NB4 (cell line): ENCODE data around the gene DPP9.
A peak's percentile ranks its signal among the peaks of the same experiment; 100 is the strongest.

Source experiments
- DNase-seq: peaks from one replicate; pipeline ENCODE4 v3.0.0; 2010; ENCODE audit warnings: low read depth
- H3K4me3 ChIP-seq: one replicate; pipeline ENCODE4 v1.5.1; 2011; ENCODE audit warnings: mild to moderate bottlenecking, low read depth, low read length, moderate library complexity
- MYC ChIP-seq: IDR thresholded peaks from 2 replicates; pipeline ENCODE4 v1.6.1; 2011; ENCODE audit warnings: low read depth, low read length
- POLR2A ChIP-seq: IDR thresholded peaks from 2 replicates; pipeline ENCODE4 v1.6.1; 2011; ENCODE audit warnings: mild to moderate bottlenecking; ENCODE audit not compliant: insufficient read length; ENCODE audit errors: extremely low read depth
- TF ChIP-seq, protein P1 (sequence below): IDR thresholded peaks from one replicate; pipeline ENCODE4 v1.5.1; 2012; ENCODE audit warnings: low read depth, low read length
- TF ChIP-seq, protein P2 (sequence below): IDR thresholded peaks from 2 replicates; pipeline ENCODE4 v1.6.1; 2011; ENCODE audit warnings: low read depth, low read length

Gene DPP9

DNA sequence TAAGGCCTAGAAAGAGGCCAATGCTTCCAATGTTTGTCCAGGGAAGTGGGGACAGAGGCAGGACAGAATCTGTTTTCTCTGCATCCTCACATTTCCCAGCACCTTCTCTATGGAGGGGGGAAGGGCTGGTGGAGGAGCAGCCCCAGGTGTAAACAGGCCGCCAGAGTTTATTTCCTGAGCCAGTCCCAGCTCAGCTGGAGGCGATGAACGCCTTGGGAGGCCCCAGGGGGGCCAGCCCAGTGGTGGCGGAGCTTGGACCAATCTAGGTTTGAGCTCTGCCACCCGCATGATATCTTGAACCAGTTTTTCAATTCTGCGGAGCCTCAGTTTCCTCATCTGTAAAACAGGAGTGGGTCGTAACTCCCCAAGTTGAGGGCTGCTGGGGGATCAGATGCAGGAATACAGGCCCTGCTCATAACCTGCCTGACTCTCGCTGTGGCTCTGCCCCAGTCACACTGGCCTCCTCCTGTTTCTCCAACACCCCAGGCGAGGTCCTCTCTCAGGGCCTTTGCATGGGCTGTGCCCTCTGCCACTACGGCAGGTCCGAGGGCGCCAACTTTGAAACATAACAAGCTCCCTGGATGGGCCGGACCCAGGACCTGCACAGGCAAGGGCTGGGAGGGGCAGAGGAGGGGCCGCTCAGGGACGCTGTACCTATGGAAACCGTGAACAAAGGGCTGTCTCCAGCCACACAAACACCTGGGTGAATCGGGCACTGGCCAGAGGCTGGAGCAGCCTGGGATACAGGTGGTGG lies 83.2 kb downstream of the DPP9 start:
- peak overlapping the region; percentile 71 for H3K4me3 ChIP-seq
- TF ChIP-seq, protein P1, sequence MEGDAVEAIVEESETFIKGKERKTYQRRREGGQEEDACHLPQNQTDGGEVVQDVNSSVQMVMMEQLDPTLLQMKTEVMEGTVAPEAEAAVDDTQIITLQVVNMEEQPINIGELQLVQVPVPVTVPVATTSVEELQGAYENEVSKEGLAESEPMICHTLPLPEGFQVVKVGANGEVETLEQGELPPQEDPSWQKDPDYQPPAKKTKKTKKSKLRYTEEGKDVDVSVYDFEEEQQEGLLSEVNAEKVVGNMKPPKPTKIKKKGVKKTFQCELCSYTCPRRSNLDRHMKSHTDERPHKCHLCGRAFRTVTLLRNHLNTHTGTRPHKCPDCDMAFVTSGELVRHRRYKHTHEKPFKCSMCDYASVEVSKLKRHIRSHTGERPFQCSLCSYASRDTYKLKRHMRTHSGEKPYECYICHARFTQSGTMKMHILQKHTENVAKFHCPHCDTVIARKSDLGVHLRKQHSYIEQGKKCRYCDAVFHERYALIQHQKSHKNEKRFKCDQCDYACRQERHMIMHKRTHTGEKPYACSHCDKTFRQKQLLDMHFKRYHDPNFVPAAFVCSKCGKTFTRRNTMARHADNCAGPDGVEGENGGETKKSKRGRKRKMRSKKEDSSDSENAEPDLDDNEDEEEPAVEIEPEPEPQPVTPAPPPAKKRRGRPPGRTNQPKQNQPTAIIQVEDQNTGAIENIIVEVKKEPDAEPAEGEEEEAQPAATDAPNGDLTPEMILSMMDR, result no peak
- TF ChIP-seq POLR2A, result no peak
- no peak for TF ChIP-seq MYC
- TF ChIP-seq, protein P2, sequence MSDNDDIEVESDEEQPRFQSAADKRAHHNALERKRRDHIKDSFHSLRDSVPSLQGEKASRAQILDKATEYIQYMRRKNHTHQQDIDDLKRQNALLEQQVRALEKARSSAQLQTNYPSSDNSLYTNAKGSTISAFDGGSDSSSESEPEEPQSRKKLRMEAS, result no peak
- DNase-seq, result no peak

DNA sequence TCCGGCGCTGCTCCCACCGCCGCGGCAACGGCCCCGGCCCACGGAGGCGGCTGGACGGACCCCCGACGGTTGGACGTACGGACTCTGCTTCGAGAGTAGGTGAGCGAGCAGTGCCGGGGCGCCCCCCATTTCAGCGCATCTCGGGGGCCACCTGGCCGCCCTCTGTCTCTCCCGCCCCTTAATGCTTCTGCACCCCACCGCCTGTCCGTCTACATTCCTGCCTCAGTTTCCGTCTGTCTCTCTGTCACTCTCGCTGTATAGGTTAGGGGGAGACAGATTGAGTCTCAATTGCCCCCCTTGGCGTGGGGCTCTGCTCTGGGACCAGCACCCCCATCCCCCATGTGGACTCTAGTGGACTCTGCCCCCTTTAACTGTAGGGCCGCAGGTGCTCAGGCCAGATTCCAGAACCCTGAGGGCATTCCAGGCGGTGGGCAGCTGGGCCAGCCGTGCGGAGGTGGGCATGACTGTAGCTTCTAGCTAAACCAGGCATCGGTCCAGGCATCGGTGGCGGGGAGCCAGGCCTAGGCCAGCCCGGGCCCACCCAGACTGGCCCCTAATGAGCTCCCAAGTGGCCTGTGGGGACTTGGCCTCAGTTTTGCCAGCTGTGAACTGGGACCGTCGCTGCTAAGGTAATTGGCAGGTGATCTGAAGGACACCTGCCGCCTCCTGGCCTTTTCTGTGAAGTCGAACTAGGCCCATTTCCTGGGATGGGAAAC lies 84.0 kb downstream of the DPP9 start:
- no peak for DNase-seq
- TF ChIP-seq MYC (no peak), POLR2A (no peak)
- TF ChIP-seq, protein P1, result no peak
- TF ChIP-seq, protein P2, result no peak
- peak overlapping the region; percentile 71 for H3K4me3 ChIP-seq

DNA sequence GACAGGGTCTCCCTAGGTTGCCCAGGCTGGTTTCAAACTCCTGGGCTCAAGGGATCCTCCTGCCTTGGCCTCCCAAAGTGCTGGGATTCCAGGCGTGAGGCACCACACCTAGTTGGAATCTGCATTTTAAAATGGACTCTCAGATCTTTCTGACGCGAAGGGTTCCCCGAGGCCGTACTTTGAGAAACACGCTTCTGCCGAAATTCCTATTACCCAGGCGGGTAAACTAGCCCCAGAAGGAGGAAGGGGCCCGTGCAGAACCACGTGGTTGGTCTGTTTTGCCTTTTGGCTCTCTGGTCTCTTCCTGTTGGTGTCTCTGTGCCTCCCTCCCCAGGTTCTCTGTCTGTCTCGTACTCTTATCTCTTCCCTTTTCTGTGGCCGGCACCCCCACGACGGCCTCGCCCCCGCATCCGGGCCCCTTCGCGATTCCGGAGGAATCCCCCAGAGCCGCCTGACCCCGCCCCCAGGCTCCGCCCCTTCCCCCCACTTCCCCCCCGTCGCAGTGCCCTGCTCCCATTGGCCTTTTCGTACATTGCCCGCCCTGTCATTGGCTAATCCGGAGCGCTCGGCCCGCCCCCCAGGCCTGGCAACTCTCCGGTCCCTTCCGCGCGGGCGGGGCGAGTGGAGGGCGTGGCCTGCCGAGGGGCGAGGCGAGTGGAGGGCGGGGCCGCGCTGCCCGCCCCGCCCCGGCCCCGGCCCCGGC lies 84.7 kb downstream of the DPP9 start, which contains the start of gene TNFAIP8L1:
TSS of gene TNFAIP8L1 (plus strand) at position 689 of the 703 bp plus-strand sequence. CDS start 12,354 bp downstream, outside the sequence.
- H3K4me3 ChIP-seq, result peak within 1 kb of the TSS; percentile 71
- TF ChIP-seq POLR2A (peak; percentile 4), MYC (peak; percentile 95)
- TF ChIP-seq, protein P1, result no peak
- TF ChIP-seq, protein P2, result peak; percentile 100

DNA sequence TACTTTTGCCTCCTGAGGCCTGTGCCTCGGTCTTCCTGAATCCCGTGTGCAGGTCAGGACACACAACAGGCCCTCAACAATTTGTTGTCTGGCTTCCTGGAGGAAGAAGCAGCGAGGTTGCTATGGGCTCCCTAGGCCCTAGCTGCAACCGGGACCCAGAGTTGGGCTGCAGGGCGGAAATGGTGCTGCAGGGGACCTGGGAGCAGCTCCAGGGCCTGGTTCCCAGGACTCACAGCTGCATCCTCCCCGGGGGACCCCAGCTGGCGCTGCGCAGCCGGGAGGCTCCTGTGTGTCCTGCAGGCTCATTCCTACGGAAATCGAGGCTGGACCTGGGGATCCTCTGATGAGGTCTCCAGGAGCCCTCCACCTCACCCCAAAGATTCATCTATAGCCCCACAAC lies 85.3 kb downstream of the DPP9 start:
- no peak for DNase-seq
- H3K4me3 ChIP-seq, result no peak overlapping the region
- TF ChIP-seq, protein P1, result no peak
- TF ChIP-seq MYC (no peak), POLR2A (no peak)
- TF ChIP-seq, protein P2, result no peak

More for the DNA sequence above, 84.7 kb downstream of the DPP9 start, which contains the start of gene TNFAIP8L1:
- DNase-seq, result peak; percentile 96

DNA sequence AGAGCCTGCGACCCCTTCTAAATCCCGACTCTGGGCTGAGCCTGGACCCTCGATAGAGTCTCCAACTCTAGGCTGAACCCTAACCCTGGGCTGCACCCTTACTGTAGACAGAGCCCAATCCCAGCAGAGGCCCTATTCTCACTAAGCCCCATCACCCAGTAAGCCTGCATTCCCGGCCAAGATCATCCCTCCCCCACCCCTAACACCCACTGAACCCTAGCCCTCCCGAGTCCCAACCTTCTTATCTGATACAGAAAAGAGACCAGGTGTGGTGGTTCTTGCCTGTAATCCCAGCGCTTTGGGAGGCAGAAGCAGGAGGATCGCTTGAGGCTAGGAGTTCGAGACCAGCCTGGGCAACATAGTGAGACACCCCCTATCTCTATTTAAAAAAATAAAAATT lies 86.9 kb downstream of the DPP9 start:
- no peak overlapping the region for H3K4me3 ChIP-seq
- DNase-seq, result no peak
- no peak for TF ChIP-seq POLR2A
- TF ChIP-seq, protein P2, result no peak
- TF ChIP-seq MYC, result no peak
- TF ChIP-seq, protein P1, result no peak
